Skeletal muscle tissue (tissue), 4 donors: ENCODE data around the gene DDX53. TPM values are rescaled to one million over a fixed set of nuclear protein-coding genes. Genes with fewer than 3 reads are reported as not detected.

Experiments used
- H3K27ac ChIP-seq: one replicate; pipeline ENCODE4 v1.7.0; 2013; ENCODE audit warnings: mild to moderate bottlenecking, low read depth, low read length, inconsistent platforms
- H3K27me3 ChIP-seq, 3 donors: one replicate each; pipeline ENCODE4 v1.7.0; 2013; ENCODE audit warnings: low read length in 3 of 3; ENCODE audit not compliant: control insufficient read depth in 3 of 3, insufficient read depth in 3 of 3
- H3K36me3 ChIP-seq, 3 donors: one replicate each; pipeline ENCODE4 v1.7.0; 2013; ENCODE audit warnings: low read length in 3 of 3; ENCODE audit not compliant: control insufficient read depth in 3 of 3, insufficient read depth in 3 of 3
- H3K4me1 ChIP-seq, 3 donors: one replicate each; pipeline ENCODE4 v1.7.0; 2013; ENCODE audit warnings: low read length in 3 of 3, mild to moderate bottlenecking in 3 of 3; ENCODE audit not compliant: control insufficient read depth in 3 of 3, insufficient read depth in 3 of 3
- H3K4me3 ChIP-seq, 3 donors: one replicate each; pipeline ENCODE4 v1.7.0; 2013; ENCODE audit warnings: low read length in 3 of 3
- H3K9ac ChIP-seq, 3 donors: one replicate each; pipeline ENCODE4 v1.7.0; 2013; ENCODE audit warnings: low read length in 3 of 3, mild to moderate bottlenecking in 3 of 3, moderate library complexity in 2 of 3, low read depth in 1 of 3
- H3K9me3 ChIP-seq, 3 donors: one replicate each; pipeline ENCODE4 v1.7.0; 2013; ENCODE audit warnings: low read length in 3 of 3; ENCODE audit not compliant: control insufficient read depth in 3 of 3
- total RNA-seq: library from RNA; depleted of rRNA; stranded (reverse); fragments of >200 nt; gene quantifications from one replicate; pipeline ENCODE4 v1.2.3, GENCODE V29; 2014
- donor health status: Osteomylitis.

DDX53 gene
- total RNA-seq: not detected

DNA sequence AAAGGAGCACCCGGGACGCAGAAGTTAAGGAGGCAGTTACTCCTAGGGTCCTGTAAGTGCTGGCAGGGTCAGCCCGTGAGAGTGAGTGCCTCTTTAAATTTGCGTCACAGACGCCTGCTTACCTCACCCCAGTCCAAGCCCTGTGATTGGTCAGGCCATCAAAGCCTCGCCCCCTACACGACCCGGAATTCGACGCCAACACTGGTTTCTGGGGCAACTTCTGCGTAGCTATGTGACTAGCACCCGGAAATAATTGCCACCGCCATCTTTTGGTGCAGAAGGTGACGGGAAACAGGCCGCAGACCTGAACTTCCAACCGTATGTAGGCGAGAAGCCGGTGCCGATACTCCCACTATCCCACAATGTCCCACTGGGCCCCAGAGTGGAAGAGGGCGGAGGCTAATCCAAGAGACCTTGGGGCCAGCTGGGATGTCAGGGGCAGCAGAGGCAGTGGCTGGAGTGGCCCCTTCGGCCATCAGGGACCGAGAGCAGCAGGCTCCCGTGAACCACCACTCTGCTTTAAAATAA lies at the start of gene DDX53:
DDX53 (plus strand) TSS at position 265 of the 528 bp plus-strand sequence; CDS start at position 363, 98 bp downstream.
- no peaks in the 10 kb centered on the region for H3K36me3 ChIP-seq
- no peak within 1 kb of the TSS for H3K27ac ChIP-seq
- no peaks in the 10 kb centered on the region for H3K27me3 ChIP-seq
- H3K4me1 ChIP-seq: no peaks in the 10 kb centered on the region
- H3K9ac ChIP-seq: no peak within 1 kb of the TSS
- H3K9me3 ChIP-seq: no peaks in the 10 kb centered on the region
- H3K4me3 ChIP-seq: no peak within 1 kb of the TSS

DNA sequence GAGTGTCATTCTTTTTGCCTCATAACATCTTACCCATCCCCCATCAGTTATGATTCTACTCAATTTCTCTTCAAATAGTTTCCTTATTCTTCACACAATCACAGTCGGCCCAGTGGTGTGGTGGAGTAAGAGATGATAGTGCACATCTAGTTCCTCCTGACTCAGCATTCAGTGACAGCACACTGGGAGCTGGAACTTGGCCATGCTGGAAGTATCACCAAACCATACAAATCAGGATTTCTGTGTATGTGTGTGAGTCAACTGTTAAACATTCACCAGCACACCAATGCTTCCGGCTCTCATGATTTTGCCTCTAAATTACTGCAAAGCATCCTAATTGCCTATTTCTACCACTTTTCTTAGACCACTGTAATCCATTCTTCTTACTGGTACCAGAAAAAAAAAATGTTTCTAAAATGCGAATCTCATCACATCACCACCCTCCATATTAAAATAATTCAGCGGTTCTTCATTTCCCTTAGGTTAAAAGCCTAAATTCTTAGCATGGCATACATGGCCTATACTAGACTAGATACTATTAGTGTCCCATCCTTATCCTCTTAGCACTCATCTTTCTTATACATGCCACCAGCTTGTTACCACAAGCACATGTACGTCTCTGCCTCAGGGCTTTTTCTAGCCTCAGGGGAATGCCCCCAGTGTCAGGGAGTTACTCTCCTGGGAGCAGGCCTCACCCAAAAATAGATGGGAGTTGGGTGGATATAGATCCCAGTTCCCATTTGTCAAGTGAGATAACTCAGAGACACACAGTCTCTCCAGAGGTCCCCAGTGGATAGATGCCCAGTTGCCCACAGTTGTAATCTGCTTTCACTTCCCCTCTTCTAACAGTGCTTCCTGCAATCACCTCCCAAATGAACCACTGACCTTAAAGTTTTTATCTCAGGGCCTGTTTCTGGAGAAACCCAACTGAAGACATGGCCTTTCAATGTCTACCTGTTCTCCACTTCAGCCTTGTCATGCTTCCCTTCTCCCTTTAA lies 49.2 kb upstream of the DDX53 start:
- Histone ChIP-seq H3K4me1 (no peaks in the 10 kb centered on the region), H3K9me3 (no peaks in the 10 kb centered on the region), H3K9ac (no peak overlapping the region), H3K27ac (no peak overlapping the region), H3K4me3 (no peak overlapping the region), H3K36me3 (no peaks in the 10 kb centered on the region), H3K27me3 (no peaks in the 10 kb centered on the region)

DNA sequence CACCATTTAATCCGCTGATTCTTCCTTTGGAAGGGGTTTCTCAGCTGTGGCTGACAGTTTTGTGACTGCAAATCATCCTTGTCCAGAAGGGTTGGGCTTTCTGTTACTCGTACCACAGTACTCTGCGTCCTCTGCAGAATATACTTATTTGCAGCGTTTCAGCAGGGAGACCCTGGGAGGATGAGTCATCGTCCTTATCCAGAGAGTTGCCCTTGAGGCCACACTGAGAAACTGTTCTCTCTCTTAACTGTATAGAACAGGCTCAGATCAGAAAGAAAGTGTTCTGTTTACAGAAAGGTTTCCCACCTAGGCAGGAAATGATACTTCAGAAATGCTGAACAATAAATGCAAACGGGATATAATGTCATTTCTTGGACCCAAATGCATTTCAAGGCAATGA lies 47.8 kb upstream of the DDX53 start:
- H3K9ac ChIP-seq: no peak overlapping the region
- H3K27ac ChIP-seq: no peak overlapping the region
- no peaks in the 10 kb centered on the region for H3K9me3 ChIP-seq

DNA sequence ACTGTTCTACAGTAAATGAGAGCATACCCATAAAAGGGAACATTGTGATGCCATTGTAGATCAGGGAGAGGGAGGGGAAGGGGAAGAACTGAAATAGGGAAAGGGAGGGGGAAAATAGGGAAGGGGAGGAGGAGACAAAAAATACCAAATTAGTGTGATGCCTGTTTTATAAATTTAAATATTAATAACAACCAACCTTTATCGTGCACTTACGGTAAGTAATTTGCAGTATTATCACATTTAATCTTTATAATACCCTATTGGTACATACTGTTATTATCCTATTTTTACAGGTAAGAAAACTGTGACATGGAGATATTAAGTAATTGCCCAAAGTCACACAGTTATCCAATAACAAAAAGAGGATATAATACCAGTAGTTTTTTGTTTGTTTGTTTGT lies 41.5 kb upstream of the DDX53 start:
- no peaks in the 10 kb centered on the region for H3K36me3 ChIP-seq

More for the DNA sequence above, 47.8 kb upstream of the DDX53 start:
- no peaks in the 10 kb centered on the region for H3K36me3 ChIP-seq
- no peaks in the 10 kb centered on the region for H3K27me3 ChIP-seq
- H3K4me3 ChIP-seq: no peak overlapping the region
- no peaks in the 10 kb centered on the region for H3K4me1 ChIP-seq

DNA sequence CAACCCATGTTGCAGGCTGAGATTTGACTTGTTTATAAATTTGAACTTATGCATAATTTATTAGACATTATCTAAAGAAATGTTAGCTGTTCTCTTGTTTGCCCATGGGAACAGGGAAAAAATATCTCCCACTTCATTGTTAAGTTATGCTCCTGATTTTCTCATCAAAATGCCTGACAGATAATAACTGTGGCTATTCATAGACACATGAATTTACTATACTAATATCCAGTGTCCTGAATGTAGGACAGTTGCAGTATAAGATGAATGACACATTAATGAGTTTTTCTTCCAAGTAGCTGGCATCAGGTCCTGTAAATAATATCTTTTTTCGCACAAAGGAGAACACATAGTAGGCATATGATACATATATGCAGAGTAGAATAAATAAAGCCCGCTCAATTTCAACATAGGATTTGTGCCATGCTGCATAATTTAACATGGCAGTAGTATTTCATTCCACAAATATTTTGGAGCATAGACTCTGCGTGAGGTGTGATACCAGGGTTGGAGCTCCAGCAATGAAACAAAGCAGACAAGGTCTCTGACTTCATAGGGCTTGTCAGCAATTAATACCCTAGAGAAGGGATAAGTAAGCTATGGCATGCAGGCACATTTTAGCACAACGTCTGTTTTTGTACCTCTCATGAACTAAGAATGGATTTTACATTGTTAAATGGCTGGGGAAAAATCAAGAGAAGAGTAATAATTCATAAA lies 40.4 kb upstream of the DDX53 start:
- peaks cover 0 to 3% (median 0%) of the 10 kb centered on the region in 3 donors for H3K4me1 ChIP-seq
- no peak overlapping the region for H3K9ac ChIP-seq
- H3K27ac ChIP-seq: no peak overlapping the region
- no peaks in the 10 kb centered on the region for H3K27me3 ChIP-seq
- H3K9me3 ChIP-seq: no peaks in the 10 kb centered on the region
- H3K36me3 ChIP-seq: no peaks in the 10 kb centered on the region
- no peak overlapping the region for H3K4me3 ChIP-seq

More for the DNA sequence above, 41.5 kb upstream of the DDX53 start:
- H3K9me3 ChIP-seq: no peaks in the 10 kb centered on the region
- peaks cover 0 to 3% (median 0%) of the 10 kb centered on the region in 3 donors for H3K4me1 ChIP-seq
- no peaks in the 10 kb centered on the region for H3K27me3 ChIP-seq
- H3K9ac ChIP-seq: no peak overlapping the region
- no peak overlapping the region for H3K4me3 ChIP-seq
- no peak overlapping the region for H3K27ac ChIP-seq

DNA sequence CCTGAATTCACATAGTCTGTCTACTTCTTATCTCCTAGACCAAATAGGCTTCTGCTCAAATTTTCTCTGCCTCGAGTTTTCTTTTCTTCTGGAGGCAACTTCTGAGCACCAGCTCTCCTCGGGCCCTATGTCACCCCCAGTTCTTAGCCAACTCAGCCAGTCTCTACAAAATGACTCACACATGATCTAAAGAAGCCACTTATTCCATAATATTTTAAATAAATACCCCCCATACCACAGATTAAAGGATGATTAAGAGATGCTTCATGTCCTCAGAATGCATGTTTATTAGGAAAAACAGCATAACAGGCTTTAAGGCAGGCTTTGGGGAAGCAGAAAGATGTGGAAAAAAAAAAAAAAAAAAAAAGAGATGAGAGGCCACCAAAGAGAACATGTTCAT lies 36.6 kb upstream of the DDX53 start:
- H3K36me3 ChIP-seq: no peaks in the 10 kb centered on the region
- H3K9ac ChIP-seq: no peak overlapping the region
- H3K27me3 ChIP-seq: no peaks in the 10 kb centered on the region
- peaks cover 0 to 3% (median 0%) of the 10 kb centered on the region in 3 donors for H3K4me1 ChIP-seq
- H3K9me3 ChIP-seq: no peaks in the 10 kb centered on the region
- no peak overlapping the region for H3K27ac ChIP-seq
- no peak overlapping the region for H3K4me3 ChIP-seq

DNA sequence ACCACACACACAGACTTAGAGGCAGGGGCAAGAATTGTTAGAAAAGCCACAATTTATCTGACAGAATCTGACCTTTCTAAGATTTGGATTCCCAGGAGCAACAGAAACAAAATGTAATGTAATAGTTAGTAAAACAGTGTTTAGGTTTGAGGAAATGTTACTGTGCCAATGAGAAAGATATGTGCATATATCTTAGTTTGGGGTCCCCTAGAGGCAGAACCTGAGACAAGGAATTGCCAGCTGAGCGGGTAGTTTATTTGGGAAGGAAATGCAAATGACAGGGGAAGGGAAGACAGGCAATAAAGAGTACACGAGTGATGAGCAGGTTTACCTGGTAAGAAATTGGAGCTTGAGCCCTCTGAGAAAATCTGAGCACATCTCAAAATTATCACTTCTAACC lies 31.3 kb upstream of the DDX53 start:
- H3K4me3 ChIP-seq: no peak overlapping the region
- H3K4me1 ChIP-seq: peaks cover 0 to 4% (median 0%) of the 10 kb centered on the region in 3 donors
- H3K36me3 ChIP-seq: no peaks in the 10 kb centered on the region
- H3K27ac ChIP-seq: no peak overlapping the region
- H3K9ac ChIP-seq: no peak overlapping the region
- H3K9me3 ChIP-seq: no peaks in the 10 kb centered on the region
- H3K27me3 ChIP-seq: no peaks in the 10 kb centered on the region

DNA sequence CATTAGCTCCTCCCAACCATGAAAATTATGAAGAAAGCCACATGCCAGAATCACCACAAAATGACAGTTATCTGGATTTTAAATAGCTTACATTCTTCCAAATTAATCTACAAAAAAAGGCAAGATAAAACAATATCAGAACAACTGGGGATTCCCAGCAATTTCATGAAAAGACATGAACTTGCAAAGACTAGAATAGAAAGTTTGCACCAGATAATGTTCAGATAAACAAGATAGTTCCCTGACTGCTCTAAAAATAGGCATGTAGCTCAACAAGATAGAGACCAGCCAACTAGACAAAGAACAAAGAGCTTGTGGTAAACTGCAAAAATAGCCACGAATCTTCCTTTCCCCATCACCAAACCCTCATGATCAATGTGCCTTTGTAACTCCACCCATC lies 30.3 kb upstream of the DDX53 start:
- Histone ChIP-seq H3K27ac (no peak overlapping the region), H3K9ac (no peak overlapping the region), H3K4me1 (peaks cover 0 to 4% (median 0%) of the 10 kb centered on the region in 3 donors), H3K4me3 (no peak overlapping the region), H3K9me3 (no peaks in the 10 kb centered on the region), H3K27me3 (no peaks in the 10 kb centered on the region), H3K36me3 (no peaks in the 10 kb centered on the region)

DNA sequence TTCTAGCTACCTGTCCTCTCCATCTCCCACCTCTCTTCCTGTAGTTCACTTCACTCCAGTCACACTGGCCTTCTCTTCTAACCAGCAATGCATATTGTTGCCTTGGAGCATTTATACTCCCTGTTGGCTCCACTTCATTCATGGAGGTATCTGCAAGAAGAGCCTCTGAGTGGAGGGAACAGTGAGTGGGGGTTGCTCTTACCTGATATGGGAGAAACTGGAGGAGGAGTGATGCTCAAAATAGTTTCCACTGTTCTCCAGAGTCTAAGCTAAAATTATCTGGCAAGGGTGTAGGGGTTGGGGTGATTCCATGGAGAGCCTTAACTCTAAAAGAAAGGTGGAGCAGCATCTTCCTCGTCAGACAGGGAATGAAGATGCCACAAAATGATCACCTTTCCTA lies 28.9 kb upstream of the DDX53 start:
- Histone ChIP-seq H3K27ac (no peak overlapping the region), H3K4me3 (no peak overlapping the region), H3K9me3 (no peaks in the 10 kb centered on the region), H3K27me3 (no peaks in the 10 kb centered on the region), H3K9ac (no peak overlapping the region), H3K4me1 (peaks cover 0 to 4% (median 0%) of the 10 kb centered on the region in 3 donors), H3K36me3 (no peaks in the 10 kb centered on the region)

DNA sequence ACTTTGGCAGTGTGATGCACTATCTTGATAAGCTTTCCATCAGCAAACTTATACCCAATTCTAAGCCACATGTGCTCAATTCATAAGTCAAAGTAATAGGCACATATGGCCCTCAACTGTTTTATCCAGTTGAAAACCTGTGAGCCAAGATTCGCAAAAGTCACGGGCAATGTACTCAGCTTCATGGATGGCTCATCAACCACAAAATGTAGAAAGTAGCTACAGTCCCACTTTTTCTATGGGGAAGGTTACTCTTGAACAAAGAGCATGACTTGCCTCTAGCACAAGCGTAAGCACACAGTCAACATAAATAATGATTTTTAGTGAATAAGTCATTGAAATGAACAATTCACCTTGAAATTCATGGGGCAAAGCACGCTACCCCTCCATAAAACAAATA lies 25.1 kb upstream of the DDX53 start:
- no peak overlapping the region for H3K27ac ChIP-seq
- H3K9ac ChIP-seq: no peak overlapping the region
- no peaks in the 10 kb centered on the region for H3K27me3 ChIP-seq
- no peaks in the 10 kb centered on the region for H3K9me3 ChIP-seq
- no peaks in the 10 kb centered on the region for H3K36me3 ChIP-seq
- no peak overlapping the region for H3K4me3 ChIP-seq
- peaks cover 0 to 1% (median 0%) of the 10 kb centered on the region in 3 donors for H3K4me1 ChIP-seq
